GM12873 (cell line): ENCODE data around the gene MPIG6B.

Source experiments
- TF ChIP-seq, protein P1 (sequence below): IDR thresholded peaks from 2 replicates; pipeline ENCODE4 v1.5.1; 2012; ENCODE audit warnings: low read depth, mild to moderate bottlenecking, moderate library complexity, low read length, control low read depth; ENCODE audit not compliant: insufficient read depth; ENCODE audit errors: missing control alignments

The MPIG6B gene

DNA sequence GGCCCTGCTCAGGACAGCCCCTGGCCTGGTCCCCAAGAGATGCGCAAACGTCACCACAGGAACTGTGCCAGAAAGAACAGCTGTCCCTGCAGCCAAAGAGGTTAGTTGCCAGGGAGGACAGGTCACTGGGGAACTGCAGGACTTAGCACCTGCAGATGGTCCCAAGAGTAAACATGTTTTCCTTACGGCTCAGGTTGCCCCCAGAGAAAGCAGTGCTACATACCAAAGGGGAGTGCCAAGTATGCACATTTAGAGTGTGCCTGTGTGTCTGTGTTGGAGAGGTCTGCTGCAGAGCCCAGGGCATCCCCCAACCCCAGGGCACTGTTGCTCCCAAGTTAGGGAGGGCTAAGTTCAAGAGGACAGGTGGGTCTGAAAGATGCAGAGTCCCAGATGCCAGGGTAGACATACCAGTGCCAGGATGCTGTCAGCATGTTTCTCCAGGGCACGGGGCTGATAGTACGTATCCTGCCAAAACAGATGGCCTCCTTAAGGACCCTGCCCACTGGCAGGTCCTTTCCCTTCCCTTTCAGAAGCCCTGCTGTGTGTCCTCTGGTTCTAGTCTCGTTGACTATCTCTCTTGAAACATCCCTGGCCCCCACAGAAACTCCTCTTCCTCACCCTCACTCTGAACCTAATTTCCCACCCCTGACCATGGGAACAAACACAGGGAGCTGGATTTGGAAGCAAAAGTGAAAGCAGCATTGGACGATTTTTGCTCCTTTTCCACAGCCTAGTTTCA is 21.3 kb upstream of the MPIG6B start:
- TF ChIP-seq, protein P1, sequence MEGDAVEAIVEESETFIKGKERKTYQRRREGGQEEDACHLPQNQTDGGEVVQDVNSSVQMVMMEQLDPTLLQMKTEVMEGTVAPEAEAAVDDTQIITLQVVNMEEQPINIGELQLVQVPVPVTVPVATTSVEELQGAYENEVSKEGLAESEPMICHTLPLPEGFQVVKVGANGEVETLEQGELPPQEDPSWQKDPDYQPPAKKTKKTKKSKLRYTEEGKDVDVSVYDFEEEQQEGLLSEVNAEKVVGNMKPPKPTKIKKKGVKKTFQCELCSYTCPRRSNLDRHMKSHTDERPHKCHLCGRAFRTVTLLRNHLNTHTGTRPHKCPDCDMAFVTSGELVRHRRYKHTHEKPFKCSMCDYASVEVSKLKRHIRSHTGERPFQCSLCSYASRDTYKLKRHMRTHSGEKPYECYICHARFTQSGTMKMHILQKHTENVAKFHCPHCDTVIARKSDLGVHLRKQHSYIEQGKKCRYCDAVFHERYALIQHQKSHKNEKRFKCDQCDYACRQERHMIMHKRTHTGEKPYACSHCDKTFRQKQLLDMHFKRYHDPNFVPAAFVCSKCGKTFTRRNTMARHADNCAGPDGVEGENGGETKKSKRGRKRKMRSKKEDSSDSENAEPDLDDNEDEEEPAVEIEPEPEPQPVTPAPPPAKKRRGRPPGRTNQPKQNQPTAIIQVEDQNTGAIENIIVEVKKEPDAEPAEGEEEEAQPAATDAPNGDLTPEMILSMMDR: no peak

DNA sequence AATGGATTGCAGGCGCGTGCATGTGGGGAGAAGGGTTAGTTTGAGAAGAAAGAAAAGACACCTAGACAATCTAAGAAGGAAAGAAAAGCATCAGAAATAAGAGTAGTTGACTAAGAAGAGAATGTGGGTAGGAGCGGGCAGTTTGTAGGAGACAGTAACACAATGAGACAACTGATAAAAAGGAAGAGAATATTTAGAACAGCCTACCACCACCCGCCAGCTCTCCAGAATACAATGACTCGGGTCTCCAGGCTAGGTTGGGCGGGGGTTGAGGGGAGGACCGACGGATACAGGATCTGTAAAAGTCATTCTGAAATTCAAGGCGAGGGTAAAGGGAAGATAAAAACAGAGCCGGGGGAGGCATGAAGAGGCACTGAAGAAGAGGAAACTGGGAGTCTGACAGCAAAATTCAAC is 20.8 kb upstream of the MPIG6B start:
- TF ChIP-seq, protein P1: no peak

DNA sequence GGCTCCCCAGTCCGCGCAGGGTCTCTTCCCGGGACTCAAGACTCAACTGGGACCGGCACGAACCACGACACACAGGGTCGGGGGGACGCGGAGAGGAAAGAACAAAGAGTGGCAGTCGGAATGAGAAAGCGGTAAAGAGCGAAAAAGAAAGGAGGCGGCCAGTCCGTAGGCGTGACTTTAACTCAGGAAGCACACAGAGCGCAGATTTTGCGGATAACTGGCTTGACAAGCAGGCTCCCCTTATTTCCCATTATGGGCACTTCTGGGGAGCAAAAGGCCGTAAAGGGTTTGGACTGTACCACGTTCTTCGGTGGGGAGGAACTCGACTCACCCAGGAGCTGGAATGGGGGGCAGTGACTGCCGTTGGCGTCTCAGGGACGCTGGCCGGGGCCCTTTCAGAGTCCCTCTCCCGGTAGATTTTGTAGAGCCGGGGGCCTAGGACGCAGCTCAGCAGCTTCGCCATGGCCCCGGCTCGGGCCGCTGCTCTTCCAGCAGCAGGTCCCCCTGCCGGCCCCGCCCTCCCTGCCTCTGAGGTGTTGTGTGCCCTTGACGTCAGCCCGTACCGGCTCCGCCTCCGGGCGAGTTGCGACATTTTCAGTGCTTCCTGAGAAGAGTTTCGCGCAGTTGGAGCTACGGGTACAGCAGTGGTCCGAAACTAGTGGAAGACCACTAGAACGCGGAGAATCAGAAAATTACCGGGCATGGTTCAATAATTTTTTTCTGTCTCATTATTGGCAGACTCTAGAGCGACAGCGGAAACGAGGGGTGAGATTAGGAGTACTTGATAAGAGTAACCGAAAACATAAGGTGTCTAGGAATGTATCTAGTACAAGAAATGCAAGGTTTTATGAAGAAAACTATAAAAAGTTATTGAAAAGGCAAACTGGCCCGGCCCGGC is 20.1 kb upstream of the MPIG6B start, which contains the start of gene ABHD16A:
TSS of gene ABHD16A (minus strand) at position 506 of the 898 bp plus-strand sequence. CDS start at position 463, 43 bp downstream.
- TF ChIP-seq, protein P1: no peak

DNA sequence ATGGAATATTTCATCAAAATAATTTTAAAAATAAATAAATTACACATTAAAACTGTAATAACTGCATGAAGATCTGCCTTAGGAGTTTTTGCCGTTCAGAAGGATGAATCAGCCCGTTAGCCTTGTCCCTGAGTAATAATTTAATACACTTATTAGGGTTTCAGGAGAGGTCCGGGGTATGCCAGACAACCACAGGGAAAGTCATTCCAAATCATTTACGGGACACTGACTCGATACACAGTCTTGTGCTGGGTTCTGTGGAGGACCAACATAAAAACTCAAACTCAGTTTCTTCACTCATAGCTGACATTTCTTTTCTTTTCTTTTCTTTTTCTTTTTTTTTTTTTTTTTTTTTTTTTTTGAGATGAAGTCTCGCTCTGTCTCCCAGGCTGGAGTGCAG is 17.2 kb upstream of the MPIG6B start:
- TF ChIP-seq, protein P1: no peak

DNA sequence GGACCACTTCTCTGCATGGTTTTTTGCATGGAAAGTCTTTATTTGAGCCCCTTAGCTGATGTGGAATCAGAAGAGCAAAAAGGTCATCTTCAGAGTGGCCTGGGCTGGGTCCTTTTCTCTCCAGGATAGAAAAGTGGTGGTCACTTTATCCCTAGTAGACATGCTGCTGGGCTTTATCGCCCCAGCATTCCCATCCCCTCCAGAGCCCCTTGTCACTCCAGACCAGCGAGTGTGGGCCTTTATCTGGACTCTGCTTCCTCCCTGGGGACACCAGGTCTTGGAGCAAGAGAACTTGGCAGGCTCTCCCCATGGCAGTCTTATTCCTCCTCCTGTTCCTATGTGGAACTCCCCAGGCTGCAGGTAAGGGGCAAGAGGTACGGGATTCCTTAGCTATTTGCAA is 16.6 kb upstream of the MPIG6B start, which contains the start of gene LY6G6F:
TSS of gene LY6G6F (plus strand) at position 268 of the 400 bp plus-strand sequence. CDS start at position 309, 41 bp downstream.
- TF ChIP-seq, protein P1: no peak

DNA sequence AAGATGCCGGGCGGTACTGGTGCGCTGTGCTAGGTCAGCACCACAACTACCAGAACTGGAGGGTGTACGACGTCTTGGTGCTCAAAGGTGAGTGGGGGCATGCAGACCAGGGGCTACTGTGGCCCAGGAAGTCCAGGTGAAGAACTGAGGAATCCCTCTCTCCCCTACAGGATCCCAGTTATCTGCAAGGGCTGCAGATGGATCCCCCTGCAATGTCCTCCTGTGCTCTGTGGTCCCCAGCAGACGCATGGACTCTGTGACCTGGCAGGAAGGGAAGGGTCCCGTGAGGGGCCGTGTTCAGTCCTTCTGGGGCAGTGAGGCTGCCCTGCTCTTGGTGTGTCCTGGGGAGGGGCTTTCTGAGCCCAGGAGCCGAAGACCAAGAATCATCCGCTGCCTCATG is 15.5 kb upstream of the MPIG6B start:
- TF ChIP-seq, protein P1: no peak

DNA sequence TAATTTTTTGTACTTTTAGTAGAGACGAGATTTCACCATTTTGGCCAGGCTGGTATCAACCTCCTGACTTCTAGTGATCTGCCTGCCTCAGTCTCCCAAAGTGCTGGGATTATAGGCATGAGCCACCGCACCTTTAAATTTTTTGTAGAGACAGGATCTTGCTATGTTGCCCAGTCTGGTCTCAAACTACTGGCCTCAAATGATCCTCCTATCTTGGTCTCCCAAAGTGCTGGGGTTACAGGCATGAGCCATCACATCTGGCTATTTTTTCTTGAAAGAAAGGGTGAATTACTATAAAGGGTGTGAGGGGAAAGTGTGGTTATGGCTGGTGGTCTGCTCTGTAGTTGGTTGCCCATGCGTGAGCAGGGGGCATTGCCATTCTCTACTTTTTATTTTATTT is 14.9 kb upstream of the MPIG6B start:
- TF ChIP-seq, protein P1: no peak
